Mesenchymal stem cell (in vitro differentiated cells and primary cell): ENCODE measurements around the gene PCBP4.

Source experiments
- DNase-seq: peaks from one replicate; pipeline ENCODE4 v3.0.0-alpha.2; 2013
- H2AFZ ChIP-seq: one replicate; pipeline ENCODE4 v1.6.1; 2013; ENCODE audit warnings: low read depth, mild to moderate bottlenecking, control low read depth, inconsistent platforms, low read length, moderate library complexity
- H2AK5ac ChIP-seq: 2 replicates; pipeline ENCODE4 v1.6.1; 2013; ENCODE audit warnings: low read length, moderate library complexity, mild to moderate bottlenecking, inconsistent platforms; ENCODE audit not compliant: severe bottlenecking
- H2BK120ac ChIP-seq: one replicate; pipeline ENCODE4 v1.6.1; 2013; ENCODE audit warnings: low read depth, mild to moderate bottlenecking, inconsistent platforms, low read length, moderate library complexity
- H2BK12ac ChIP-seq, 2 experiments: one replicate each; pipeline ENCODE4 v1.6.1; 2013; ENCODE audit warnings: inconsistent platforms in 2 of 2, low read length in 2 of 2, mild to moderate bottlenecking in 2 of 2, moderate library complexity in 2 of 2, control low read depth in 1 of 2
- H2BK15ac ChIP-seq: one replicate; pipeline ENCODE4 v1.6.1; 2013; ENCODE audit warnings: mild to moderate bottlenecking, low read depth, inconsistent platforms; ENCODE audit not compliant: poor library complexity, severe bottlenecking
- H2BK5ac ChIP-seq: 2 replicates; pipeline ENCODE4 v1.6.1; 2013; ENCODE audit warnings: low read depth, mild to moderate bottlenecking, low read length, control low read depth, inconsistent platforms; ENCODE audit not compliant: poor library complexity, severe bottlenecking
- H3K14ac ChIP-seq, 2 experiments: one replicate each; pipeline ENCODE4 v1.6.1; 2013; ENCODE audit warnings: inconsistent platforms in 2 of 2, low read length in 2 of 2, control low read depth in 1 of 2, mild to moderate bottlenecking in 1 of 2, moderate library complexity in 1 of 2
- H3K18ac ChIP-seq, 2 experiments: one replicate each; pipeline ENCODE4 v1.6.1; 2013; ENCODE audit warnings: inconsistent platforms in 2 of 2, low read length in 2 of 2, control low read depth in 1 of 2, low read depth in 1 of 2, mild to moderate bottlenecking in 1 of 2
- H3K23ac ChIP-seq, 2 experiments: one replicate each; pipeline ENCODE4 v1.6.1; 2013; ENCODE audit warnings: inconsistent platforms in 2 of 2, low read length in 2 of 2, mild to moderate bottlenecking in 2 of 2, moderate library complexity in 2 of 2, control low read depth in 1 of 2
- H3K27ac ChIP-seq: 2 replicates; pipeline ENCODE4 v1.5.1; 2013; ENCODE audit warnings: mild to moderate bottlenecking, moderate library complexity, low read length, control low read depth, inconsistent platforms; ENCODE audit not compliant: poor library complexity, severe bottlenecking
- H3K27me3 ChIP-seq, 2 experiments: 2 replicates each; pipeline versions ENCODE4 v1.6.1 to v1.7.0; 2013; ENCODE audit warnings: low read length in 2 of 2, mild to moderate bottlenecking in 2 of 2, moderate library complexity in 2 of 2, control low read depth in 1 of 2, inconsistent platforms in 1 of 2; ENCODE audit not compliant: control insufficient read depth in 1 of 2, insufficient read depth in 1 of 2
- H3K36me3 ChIP-seq, 2 experiments: 2 replicates each; pipeline versions ENCODE4 v1.6.1 to v1.7.0; 2013; ENCODE audit warnings: low read length in 2 of 2, control low read depth in 1 of 2, inconsistent platforms in 1 of 2, low read depth in 1 of 2, mild to moderate bottlenecking in 1 of 2; ENCODE audit not compliant: insufficient read depth in 2 of 2, control insufficient read depth in 1 of 2
- H3K4ac ChIP-seq, 2 experiments: one replicate each; pipeline ENCODE4 v1.6.1; 2013; ENCODE audit warnings: inconsistent platforms in 2 of 2, low read length in 2 of 2, mild to moderate bottlenecking in 2 of 2, moderate library complexity in 2 of 2, control low read depth in 1 of 2, low read depth in 1 of 2
- H3K4me1 ChIP-seq: 2 replicates; pipeline ENCODE4 v1.6.1; 2013; ENCODE audit warnings: low read depth, low read length, control low read depth; ENCODE audit not compliant: control insufficient read depth, insufficient read depth
- H3K4me2 ChIP-seq: 2 replicates; pipeline ENCODE4 v1.6.1; 2013; ENCODE audit warnings: low read length, mild to moderate bottlenecking, inconsistent platforms; ENCODE audit not compliant: poor library complexity, severe bottlenecking
- H3K4me3 ChIP-seq, 2 experiments: 2 replicates each; pipeline versions ENCODE4 v1.5.1 to v1.7.0; 2013; ENCODE audit warnings: low read length in 2 of 2, mild to moderate bottlenecking in 2 of 2, control low read depth in 1 of 2, low read depth in 1 of 2; ENCODE audit not compliant: insufficient read depth in 1 of 2
- H3K79me1 ChIP-seq: replicated peaks from 2 replicates; pipeline ENCODE4 v1.6.1; 2013; ENCODE audit warnings: mild to moderate bottlenecking, control low read depth, low read length, inconsistent platforms; ENCODE audit not compliant: poor library complexity, severe bottlenecking
- H3K9ac ChIP-seq: 2 replicates; pipeline ENCODE4 v1.7.0; 2013; ENCODE audit warnings: mild to moderate bottlenecking, low read length, moderate library complexity
- H3K9me3 ChIP-seq: 2 replicates; pipeline ENCODE4 v1.7.0; 2013; ENCODE audit warnings: mild to moderate bottlenecking, low read length; ENCODE audit not compliant: control insufficient read depth
- H4K8ac ChIP-seq: one replicate; pipeline ENCODE4 v1.6.1; 2013; ENCODE audit warnings: inconsistent platforms, mild to moderate bottlenecking, low read length, moderate library complexity
- H4K91ac ChIP-seq: one replicate; pipeline ENCODE4 v1.6.1; 2013; ENCODE audit warnings: mild to moderate bottlenecking, low read length, inconsistent platforms
- WGBS: methylation state at CpG from one replicate; pipeline ENCODE4 v1.1.7; 2013; ENCODE audit warnings: mixed read lengths; 5-methylcytosine and 5-hydroxymethylcytosine counted together

Gene PCBP4

GRCh38 chr3:51938780-51939425 lies 28.4 kb downstream of the PCBP4 start:
- H2BK5ac ChIP-seq: no peak overlapping the region
- no peak overlapping the region for H3K18ac ChIP-seq
- no peak overlapping the region for H4K8ac ChIP-seq
- no peak overlapping the region for H3K4me3 ChIP-seq
- no peak overlapping the region for H3K4me2 ChIP-seq
- no peak overlapping the region for H2BK120ac ChIP-seq
- H3K4ac ChIP-seq: no peak overlapping the region
- no peak overlapping the region for H4K91ac ChIP-seq
- H2AK5ac ChIP-seq: no peak overlapping the region
- no peaks in the 10 kb centered on the region for H3K9me3 ChIP-seq
- H2AFZ ChIP-seq: no peak overlapping the region
- no peak overlapping the region for H3K14ac ChIP-seq
- H3K27me3 ChIP-seq: no peaks in the 10 kb centered on the region
- no peak overlapping the region for H2BK12ac ChIP-seq
- H3K27ac ChIP-seq: no peak overlapping the region
- H3K4me1 ChIP-seq: peaks cover 19% of the 10 kb centered on the region
- H3K79me1 ChIP-seq: peaks cover 34% of the 10 kb centered on the region
- H2BK15ac ChIP-seq: no peak overlapping the region
- peaks cover 54 to 55% of the 10 kb centered on the region in 2 experiments for H3K36me3 ChIP-seq
- H3K9ac ChIP-seq: no peak overlapping the region
- no peak overlapping the region for H3K23ac ChIP-seq
- WGBS: 96% methylated on average over 8 of the region's 9 CpGs
- DNase-seq: no peak

- no peak overlapping the region for H3K23ac ChIP-seq
- no peaks in the 10 kb centered on the region for H3K27me3 ChIP-seq
- no peak overlapping the region for H4K8ac ChIP-seq
- H3K18ac ChIP-seq: no peak overlapping the region
- peaks cover 16% of the 10 kb centered on the region for H3K4me1 ChIP-seq
- no peak overlapping the region for H2AK5ac ChIP-seq
- no peak overlapping the region for H3K9ac ChIP-seq
- H3K4me3 ChIP-seq: no peak overlapping the region
- no peak overlapping the region for H2BK120ac ChIP-seq
- H4K91ac ChIP-seq: no peak overlapping the region
- H3K27ac ChIP-seq: no peak overlapping the region
- peaks cover 60 to 65% of the 10 kb centered on the region in 2 experiments for H3K36me3 ChIP-seq
- WGBS: 95% methylated on average over 11 of the region's 13 CpGs
- H3K4ac ChIP-seq: no peak overlapping the region
- no peak overlapping the region for H3K4me2 ChIP-seq
- H3K9me3 ChIP-seq: no peaks in the 10 kb centered on the region
- no peak for DNase-seq
- peaks cover 32% of the 10 kb centered on the region for H3K79me1 ChIP-seq
- no peak overlapping the region for H2AFZ ChIP-seq
- H2BK12ac ChIP-seq: no peak overlapping the region
- H2BK15ac ChIP-seq: no peak overlapping the region
- no peak overlapping the region for H2BK5ac ChIP-seq
- H3K14ac ChIP-seq: no peak overlapping the region
Measured at GRCh38 chr3:51937611-51938450, 29.4 kb downstream of the PCBP4 start.

GRCh38 chr3:51937014-51937413 lies 30.2 kb downstream of the PCBP4 start:
- H2BK15ac ChIP-seq: no peak overlapping the region
- peaks cover 8% of the 10 kb centered on the region for H3K4me1 ChIP-seq
- H2BK5ac ChIP-seq: no peak overlapping the region
- H2BK12ac ChIP-seq: no peak overlapping the region
- H3K36me3 ChIP-seq: peaks cover 65 to 71% of the 10 kb centered on the region in 2 experiments
- no peak overlapping the region for H2AK5ac ChIP-seq
- H3K27me3 ChIP-seq: no peaks in the 10 kb centered on the region
- H3K18ac ChIP-seq: no peak overlapping the region
- no peak overlapping the region for H2AFZ ChIP-seq
- no peak overlapping the region for H4K91ac ChIP-seq
- no peak overlapping the region for H3K14ac ChIP-seq
- peaks cover 32% of the 10 kb centered on the region for H3K79me1 ChIP-seq
- H3K9me3 ChIP-seq: no peaks in the 10 kb centered on the region
- no peak overlapping the region for H3K4ac ChIP-seq
- no peak overlapping the region for H3K4me3 ChIP-seq
- no peak overlapping the region for H2BK120ac ChIP-seq
- H3K27ac ChIP-seq: no peak overlapping the region
- H3K23ac ChIP-seq: no peak overlapping the region
- no peak for DNase-seq
- no peak overlapping the region for H4K8ac ChIP-seq
- H3K4me2 ChIP-seq: no peak overlapping the region
- H3K9ac ChIP-seq: no peak overlapping the region
- 89% methylated on average over 9 of the region's 9 CpGs for WGBS

- WGBS: 97% methylated on average over 25 of the region's 25 CpGs
- no peaks in the 10 kb centered on the region for H3K27me3 ChIP-seq
Measured at GRCh38 chr3:51935886-51936755, 31.1 kb downstream of the PCBP4 start.

More at GRCh38 chr3:51935886-51936755, 31.1 kb downstream of the PCBP4 start:
- Histone ChIP-seq H2BK120ac (no peak overlapping the region), H3K9ac (no peak overlapping the region), H4K8ac (no peak overlapping the region), H2BK12ac (no peak overlapping the region), H2BK5ac (no peak overlapping the region), H2AK5ac (no peak overlapping the region), H3K79me1 (peaks cover 28% of the 10 kb centered on the region), H2BK15ac (no peak overlapping the region), H3K4ac (no peak overlapping the region), H3K4me3 (no peak overlapping the region), H3K27ac (no peak overlapping the region), H2AFZ (no peak overlapping the region), H3K9me3 (no peaks in the 10 kb centered on the region), H3K18ac (no peak overlapping the region), H3K4me2 (no peak overlapping the region), H3K14ac (no peak overlapping the region), H4K91ac (no peak overlapping the region), H3K36me3 (peaks cover 72% of the 10 kb centered on the region in 2 experiments), H3K4me1 (peaks cover 8% of the 10 kb centered on the region), H3K23ac (no peak overlapping the region)
- no peak for DNase-seq
